Activated CD4-positive, alpha-beta memory T cell treated with anti-CD3 and anti-CD28 coated beads for 36 hours (primary cell): Measurements from ENCODE around the gene EHBP1. TPM values are rescaled to one million over a fixed set of nuclear protein-coding genes. Genes with fewer than 3 reads are reported as not detected.
A peak's percentile ranks its signal among the peaks of the same experiment; 100 is the strongest.
"Not testable (repeated sequence)": the region's sequence is repeated elsewhere in the genome, so short reads cannot be mapped to it uniquely, and the experiment has no call there.

Experiments
- CTCF ChIA-PET: fragments of 350-600 bp; sonication (Branson Sonifier 250); formaldehyde crosslinking; loops from one replicate; lab custom pipeline; 2021; ENCODE audit warnings: antibody characterized with exemption, inconsistent platforms; lab: Charles Lee
- POLR2A ChIA-PET: fragments of 350-600 bp; sonication (Branson Sonifier 250); formaldehyde crosslinking; loops from one replicate; lab custom pipeline; 2021; ENCODE audit warnings: antibody characterized with exemption; lab: Charles Lee
- DNase-seq: peaks from one replicate; pipeline ENCODE4 v3.0.0-alpha.2; 2020
- H3K27ac Mint-ChIP-seq: one replicate; pipeline ENCODE4 v1.8.0; 2021; ENCODE audit warnings: mixed read lengths
- H3K27me3 Mint-ChIP-seq: one replicate; pipeline ENCODE4 v1.8.0; 2021; ENCODE audit warnings: mixed read lengths
- H3K36me3 Mint-ChIP-seq: one replicate; pipeline ENCODE4 v1.8.0; 2021; ENCODE audit warnings: mixed read lengths
- H3K4me1 Mint-ChIP-seq: one replicate; pipeline ENCODE4 v1.8.0; 2021; ENCODE audit warnings: low read depth, mixed read lengths
- H3K4me3 Mint-ChIP-seq: one replicate; pipeline ENCODE4 v1.8.0; 2021; ENCODE audit warnings: mild to moderate bottlenecking, mixed read lengths
- H3K9me3 Mint-ChIP-seq: one replicate; pipeline ENCODE4 v1.8.0; 2021; ENCODE audit warnings: mixed read lengths
- intact Hi-C: fragments of 100-400 bp; cut with micrococcal nuclease; formaldehyde crosslinking; loops from one replicate; pipeline ENCODE4 v1.15.1; 2023
- total RNA-seq, 2 experiments: library from RNA; stranded (reverse); gene quantifications; one replicate each; pipeline ENCODE4 v1.2.3, GENCODE V29; 2021

EHBP1 gene
- total RNA-seq, 2 experiments from 2014 or later, result 23.5 to 23.6 TPM

GRCh38 chr2:63071664-63072063, 366.2 kb downstream of the EHBP1 start:
- CTCF ChIA-PET, result no interaction called here
- no peaks in the 10 kb centered on the region for H3K9me3 Mint-ChIP-seq

GRCh38 chr2:63073994-63074393, 368.5 kb downstream of the EHBP1 start:
- no peaks in the 10 kb centered on the region for H3K36me3 Mint-ChIP-seq
- ChIA-PET CTCF (no interaction called here), POLR2A (no interaction called here)
- H3K9me3 Mint-ChIP-seq, result no peaks in the 10 kb centered on the region
- no peak overlapping the region for H3K4me3 Mint-ChIP-seq
- no peak for DNase-seq
- H3K27ac Mint-ChIP-seq, result no peak overlapping the region
- H3K27me3 Mint-ChIP-seq, result peaks cover 19% of the 10 kb centered on the region
- intact Hi-C loops, result no loop called here
- H3K4me1 Mint-ChIP-seq, result no peaks in the 10 kb centered on the region

More at GRCh38 chr2:63071664-63072063, 366.2 kb downstream of the EHBP1 start:
- Mint-ChIP-seq H3K4me3 (no peak overlapping the region), H3K36me3 (no peaks in the 10 kb centered on the region), H3K27ac (no peak overlapping the region), H3K27me3 (peaks cover 20% of the 10 kb centered on the region), H3K4me1 (no peaks in the 10 kb centered on the region)
- intact Hi-C loops, result no loop called here
- DNase-seq, result no peak
- POLR2A ChIA-PET, result no interaction called here

GRCh38 chr2:63074399-63074798, 368.9 kb downstream of the EHBP1 start:
- peaks cover 19% of the 10 kb centered on the region for H3K27me3 Mint-ChIP-seq
- DNase-seq, H3K4me3 Mint-ChIP-seq, H3K9me3 Mint-ChIP-seq, intact Hi-C loops, POLR2A ChIA-PET, H3K27ac Mint-ChIP-seq, CTCF ChIA-PET, H3K4me1 Mint-ChIP-seq, H3K36me3 Mint-ChIP-seq: not testable (repeated sequence)

GRCh38 chr2:63078852-63079606, 373.5 kb downstream of the EHBP1 start:
- intact Hi-C loops, result no loop called here
- H3K4me3 Mint-ChIP-seq, result no peak overlapping the region
- DNase-seq, result peak; percentile 12
- no peak overlapping the region for H3K27ac Mint-ChIP-seq
- peaks cover 17% of the 10 kb centered on the region for H3K27me3 Mint-ChIP-seq
- ChIA-PET POLR2A (no interaction called here), CTCF (no interaction called here)
- H3K36me3 Mint-ChIP-seq, result no peaks in the 10 kb centered on the region
- H3K4me1 Mint-ChIP-seq, result no peaks in the 10 kb centered on the region
- no peaks in the 10 kb centered on the region for H3K9me3 Mint-ChIP-seq

GRCh38 chr2:63081404-63081803, 375.9 kb downstream of the EHBP1 start:
- ChIA-PET CTCF (no interaction called here), POLR2A (no interaction called here)
- no peak overlapping the region for H3K27ac Mint-ChIP-seq
- no peaks in the 10 kb centered on the region for H3K36me3 Mint-ChIP-seq
- H3K27me3 Mint-ChIP-seq, result peaks cover 17% of the 10 kb centered on the region
- no peaks in the 10 kb centered on the region for H3K4me1 Mint-ChIP-seq
- no peak overlapping the region for H3K4me3 Mint-ChIP-seq
- H3K9me3 Mint-ChIP-seq, result no peaks in the 10 kb centered on the region
- intact Hi-C loops, result no loop called here
- DNase-seq, result no peak

- no peak overlapping the region for H3K27ac Mint-ChIP-seq
- no peaks in the 10 kb centered on the region for H3K36me3 Mint-ChIP-seq
- CTCF ChIA-PET, result no interaction called here
- intact Hi-C loops, result no loop called here
- H3K4me1 Mint-ChIP-seq, result no peaks in the 10 kb centered on the region
- POLR2A ChIA-PET, result no interaction called here
- H3K9me3 Mint-ChIP-seq, result peaks cover 2% of the 10 kb centered on the region
- no peak for DNase-seq
- H3K27me3 Mint-ChIP-seq, result peaks cover 13% of the 10 kb centered on the region
- H3K4me3 Mint-ChIP-seq, result no peak overlapping the region
Measured at GRCh38 chr2:63086687-63087086, 381.2 kb downstream of the EHBP1 start.

GRCh38 chr2:63092401-63092800, 386.9 kb downstream of the EHBP1 start:
- DNase-seq, result no peak
- Mint-ChIP-seq H3K27me3 (peaks cover 4% of the 10 kb centered on the region), H3K27ac (no peak overlapping the region), H3K4me3 (no peak overlapping the region), H3K36me3 (no peaks in the 10 kb centered on the region), H3K9me3 (peaks cover 2% of the 10 kb centered on the region), H3K4me1 (no peaks in the 10 kb centered on the region)
- ChIA-PET POLR2A (no interaction called here), CTCF (no interaction called here)
- intact Hi-C loops, result no loop called here

- intact Hi-C loops, result no loop called here
- Mint-ChIP-seq H3K9me3 (peaks cover 2% of the 10 kb centered on the region), H3K4me3 (no peak overlapping the region), H3K36me3 (no peaks in the 10 kb centered on the region), H3K27me3 (peaks cover 4% of the 10 kb centered on the region), H3K27ac (no peak overlapping the region), H3K4me1 (no peaks in the 10 kb centered on the region)
- DNase-seq, result no peak
- POLR2A ChIA-PET, result no interaction called here
- CTCF ChIA-PET, result no interaction called here
Measured at GRCh38 chr2:63092857-63093256, 387.3 kb downstream of the EHBP1 start.

GRCh38 chr2:63093502-63093901, 388.0 kb downstream of the EHBP1 start:
- no peak for DNase-seq
- H3K27ac Mint-ChIP-seq, result no peak overlapping the region
- H3K4me1 Mint-ChIP-seq, result no peaks in the 10 kb centered on the region
- peaks cover 4% of the 10 kb centered on the region for H3K27me3 Mint-ChIP-seq
- no peaks in the 10 kb centered on the region for H3K36me3 Mint-ChIP-seq
- POLR2A ChIA-PET, result no interaction called here
- intact Hi-C loops, result no loop called here
- peaks cover 2% of the 10 kb centered on the region for H3K9me3 Mint-ChIP-seq
- CTCF ChIA-PET, result no interaction called here
- H3K4me3 Mint-ChIP-seq, result no peak overlapping the region

Other genes with a start within 250 kb of the EHBP1 start
- gene TMEM17, start 199.5 kb upstream of the EHBP1 start, total RNA-seq, result under 1 TPM in 1 of 2 experiments, not detected in 1; 0.24 TPM